HepG2 (cell line): ENCODE data around the gene LRP1B. TPM values are rescaled to one million over a fixed set of nuclear protein-coding genes. Genes with fewer than 3 reads are reported as not detected.

Experiments
- ATAC-seq: fragments of 200-7000 bp; cut with Tn5 transposase; 3 replicates; pipeline ENCODE4 v1.9.1; 2020; ENCODE audit warnings: mild to moderate bottlenecking, moderate library complexity
- BruUV-seq: library from RNA; stranded (reverse); fragments of 400-500 nt; replicated peaks from 2 replicates; lab custom pipeline; 2021; lab: Mats Ljungman, UMichigan
- CTCF ChIA-PET: fragments of 300-600 bp; formaldehyde crosslinking; extraction: SDS; loops from one replicate; lab custom pipeline; 2021; ENCODE audit warnings: low total read pairs, inconsistent platforms, low intra/inter-chr PET ratio; lab: Yijun Ruan, JAX
- POLR2A ChIA-PET: fragments of 350-600 bp; sonication (Branson Sonifier 250); formaldehyde crosslinking; loops from one replicate; lab custom pipeline; 2020; ENCODE audit warnings: antibody characterized with exemption, inconsistent platforms; lab: Yijun Ruan, JAX
- DNase-seq: peaks from one replicate; pipeline ENCODE4 v3.0.0-alpha.2; 2015; ENCODE audit warnings: low spot score
- FAIRE-seq: peaks from 3 replicates; lab custom pipeline; 2011; peaks lifted over from hg19 to GRCh38; lab: Jason Lieb, UNC
- H2AFZ ChIP-seq: one replicate; pipeline ENCODE4 v1.6.1; 2011; ENCODE audit warnings: low read length, inconsistent platforms
- H3K27ac ChIP-seq: fragments of 300-600 bp; 3 replicates; pipeline ENCODE4 v1.8.0; 2011; ENCODE audit warnings: mixed run types, mild to moderate bottlenecking, mixed read lengths, low read length, inconsistent platforms; ENCODE audit not compliant: insufficient read depth; ENCODE audit errors: extremely low read length
- H3K27me3 ChIP-seq, 2 experiments: fragments of 200-600 bp in 1 of 2; 2 replicates in 1 of 2; 3 replicates in 1 of 2; pipeline versions ENCODE4 v1.6.0 to v1.8.0; 2011; ENCODE audit warnings: low read length in 2 of 2, mild to moderate bottlenecking in 2 of 2, moderate library complexity in 2 of 2, inconsistent platforms in 1 of 2; ENCODE audit not compliant: insufficient read depth in 2 of 2, control insufficient read depth in 1 of 2
- H3K36me3 ChIP-seq, 2 experiments: fragments of 200-600 bp in 1 of 2; replicated peaks in 1 of 2; 2 replicates in 1 of 2; 3 replicates in 1 of 2; pipeline versions ENCODE4 v1.5.1 to v1.8.0; 2011; ENCODE audit warnings: low read length in 2 of 2, inconsistent platforms in 1 of 2; ENCODE audit not compliant: insufficient read depth in 2 of 2, control insufficient read depth in 1 of 2
- H3K4me1 ChIP-seq: 2 replicates; pipeline ENCODE4 v1.5.1; 2012; ENCODE audit warnings: low read length, inconsistent platforms; ENCODE audit not compliant: insufficient read depth
- H3K4me2 ChIP-seq: 2 replicates; pipeline ENCODE4 v1.6.0; 2011; ENCODE audit warnings: low read depth, low read length, inconsistent platforms
- H3K4me3 ChIP-seq, 3 experiments: fragments of 200-600 bp in 1 of 3; sonication (generic), shearing (Covaris generic) in 1 of 3; replicated peaks in 1 of 3; 2 replicates each; pipeline ENCODE4 v1.5.1; 2011 to 2016; ENCODE audit warnings: low read length in 3 of 3, inconsistent platforms in 2 of 3, low read depth in 2 of 3, mild to moderate bottlenecking in 2 of 3, control low read depth in 1 of 3, mixed read lengths in 1 of 3; ENCODE audit not compliant: insufficient read depth in 1 of 3
- H3K79me2 ChIP-seq: one replicate; pipeline ENCODE4 v1.6.1; 2011; ENCODE audit warnings: low read length, inconsistent platforms; ENCODE audit not compliant: insufficient read depth
- H3K9ac ChIP-seq: 2 replicates; pipeline ENCODE4 v1.6.0; 2011; ENCODE audit warnings: mild to moderate bottlenecking, low read depth, low read length, inconsistent platforms; ENCODE audit not compliant: insufficient read depth
- H3K9me3 ChIP-seq: 2 replicates; pipeline ENCODE4 v1.5.1; 2012; ENCODE audit warnings: mild to moderate bottlenecking, low read length
- H4K20me1 ChIP-seq: 2 replicates; pipeline ENCODE4 v1.6.0; 2011; ENCODE audit warnings: inconsistent platforms, mild to moderate bottlenecking, low read length, moderate library complexity; ENCODE audit not compliant: insufficient read depth
- HNRNPK ChIP-seq: fragments of 200-400 bp; formaldehyde crosslinking; IDR thresholded peaks from 2 replicates; pipeline ENCODE4 v1.6.1; 2018; ENCODE audit warnings: low read length, low read depth, moderate library complexity, mild to moderate bottlenecking; ENCODE audit not compliant: poor library complexity, severe bottlenecking
- KAT2B ChIP-seq: fragments of 150-350 bp; IDR thresholded peaks from 2 replicates; pipeline ENCODE4 v1.6.1; 2014; ENCODE audit warnings: low read depth, low read length, borderline replicate concordance
- KLF6 ChIP-seq: IDR thresholded peaks from 2 replicates; pipeline ENCODE4 v1.8.0; 2016; ENCODE audit warnings: missing biosample characterization, missing genetic modification reagents
- RFX5 ChIP-seq: IDR thresholded peaks from 2 replicates; pipeline ENCODE4 v1.6.1; 2011; ENCODE audit warnings: low read depth, low read length, improper control_type of control experiment
- SRSF9 ChIP-seq: fragments of 200-400 bp; formaldehyde crosslinking; IDR thresholded peaks from 2 replicates; pipeline ENCODE4 v1.6.1; 2018; ENCODE audit warnings: borderline replicate concordance, mild to moderate bottlenecking, low read depth, low read length; ENCODE audit not compliant: insufficient read depth, poor library complexity, severe bottlenecking
- ZNF414 ChIP-seq: sonication (generic); formaldehyde crosslinking; IDR thresholded peaks from 2 replicates; pipeline ENCODE4 v1.5.0; 2020; ENCODE audit warnings: missing genetic modification reagents
- ZUFSP ChIP-seq: sonication (generic); formaldehyde crosslinking; IDR thresholded peaks from 2 replicates; pipeline ENCODE4 v1.9.0; 2021; ENCODE audit warnings: missing genetic modification reagents, mild to moderate bottlenecking, borderline replicate concordance
- WGBS: methylation state at CpG from one replicate; pipeline ENCODE4 v1.1.6; 2017; ENCODE audit warnings: low lambda C conversion rate; 5-methylcytosine and 5-hydroxymethylcytosine counted together
- in situ Hi-C: cut with HindIII; loops from 2 replicates; pipeline ENCODE4 v1.10.0; 2017; ENCODE audit warnings: low pct_unique_long_range_greater_than_20kb; ENCODE audit not compliant: extremely low pct_ligation_motif_present
- intact Hi-C: fragments of 100-400 bp; cut with micrococcal nuclease; formaldehyde crosslinking; loops from one replicate; pipeline ENCODE4 v1.10.0; 2022; ENCODE audit not compliant: unreplicated experiment
- polyA plus RNA-seq, 8 experiments: library from polyadenylated mRNA; depleted of rRNA in 3 of 8; stranded (reverse) in 7 of 8; unstranded in 1 of 8; fragments of >200 nt; fragmentation: Illumina TruSeq in 4 of 8; extraction: Trizol in 4 of 8; gene quantifications; 2 replicates each; pipeline versions ENCODE4 v1.2.1 to v1.2.3, GENCODE V29; 2011 to 2016; ENCODE audit warnings: low read depth in 4 of 8, missing spikeins in 1 of 8, mixed read lengths in 1 of 8; ENCODE audit not compliant: insufficient read depth in 1 of 8
- total RNA-seq, 5 experiments: library from RNA; depleted of rRNA; stranded (reverse); fragments of >200 nt; fragmentation: Illumina TruSeq; extraction: Trizol; gene quantifications; 2 replicates each; pipeline ENCODE4 v1.2.3, GENCODE V29; 2016; ENCODE audit warnings: low read depth in 1 of 5

The LRP1B gene
- total and polyA plus RNA-seq, 2 of the 13 experiments (the other 11 are each of a cell fraction or from before 2014, with no cell fraction given): 0.04 TPM; not detected in 1

GRCh38 chr2:141598982-141599381 lies 531.8 kb downstream of the LRP1B start:
- no peak for FAIRE-seq

More at GRCh38 chr2:141598982-141599381, 531.8 kb downstream of the LRP1B start:
- Histone ChIP-seq H3K79me2 (no peaks in the 10 kb centered on the region), H3K9ac (no peak overlapping the region), H3K27me3 (no peaks in the 10 kb centered on the region), H3K9me3 (no peaks in the 10 kb centered on the region), H3K4me3 (no peak overlapping the region), H2AFZ (no peak overlapping the region), H3K36me3 (no peaks in the 10 kb centered on the region), H3K27ac (no peak overlapping the region), H3K4me2 (no peak overlapping the region), H4K20me1 (no peaks in the 10 kb centered on the region), H3K4me1 (no peaks in the 10 kb centered on the region)
- ChIA-PET CTCF (no interaction called here), POLR2A (no interaction called here)
- no TSS peak for BruUV-seq
- 0% methylated on average over 2 of the region's 2 CpGs for WGBS
- ATAC-seq: no peak
- intact Hi-C loops (no loop called here), in situ Hi-C loops (no loop called here)
- no peak for TF ChIP-seq RFX5
- TF ChIP-seq ZNF414: no peak
- TF ChIP-seq KAT2B: no peak
- peak; percentile 73 for TF ChIP-seq HNRNPK
- no peak for TF ChIP-seq SRSF9
- no peak for TF ChIP-seq ZUFSP
- TF ChIP-seq KLF6 (CRISPR knock-in tag): no peak
- DNase-seq: no peak
